ENCODE measurements around the gene EBF3. TPM values are rescaled to one million over a fixed set of nuclear protein-coding genes. Genes with fewer than 3 reads are reported as not detected.

Gene EBF3
- total RNA-seq, 6 experiments from 2014 or later: 0.12 TPM; not detected in 5

GRCh38 chr10:129815898-129816655 is 148.0 kb downstream of the EBF3 start:
- no peaks in the 10 kb centered on the region for H3K9me3 ChIP-seq
- ATAC-seq (peak in 1 of 4 donors; percentile 21), DNase-seq (no peak)
- intact Hi-C loops (cut with DNase I): no loop called here
- 87% methylated on average over 3 of the region's 17 CpGs for WGBS (ENCODE audit: insufficient coverage, low coverage, low lambda C conversion rate, missing lambda C conversion rate)
- H3K27me3 ChIP-seq: no peaks in the 10 kb centered on the region
- H3K4me1 ChIP-seq: peaks cover 0 to 20% (median 0%) of the 10 kb centered on the region in 4 donors
- no peak for TF ChIP-seq POLR2A (IDR thresholded peaks at IDR 0.05)
- TF ChIP-seq CTCF (IDR thresholded peaks at IDR 0.05): no peak
- H3K4me3 ChIP-seq: no peak overlapping the region
- no peaks in the 10 kb centered on the region for H3K36me3 ChIP-seq
- no peak overlapping the region for H3K27ac ChIP-seq

GRCh38 chr10:129814681-129815646 is 149.1 kb downstream of the EBF3 start:
- no peaks in the 10 kb centered on the region for H3K36me3 ChIP-seq
- H3K4me3 ChIP-seq: no peak overlapping the region
- intact Hi-C loops (cut with DNase I): no loop called here
- 36% methylated on average over 12 of the region's 12 CpGs for WGBS (ENCODE audit: insufficient coverage, low coverage, low lambda C conversion rate, missing lambda C conversion rate)
- ATAC-seq: peak; percentile 26 to 62 (median 58)
- TF ChIP-seq CTCF (IDR thresholded peaks at IDR 0.05): no peak
- TF ChIP-seq POLR2A (IDR thresholded peaks at IDR 0.05): no peak
- H3K4me1 ChIP-seq: peaks cover 0 to 20% (median 0%) of the 10 kb centered on the region in 4 donors
- H3K27me3 ChIP-seq: no peaks in the 10 kb centered on the region
- H3K27ac ChIP-seq: no peak overlapping the region
- H3K9me3 ChIP-seq: no peaks in the 10 kb centered on the region
- DNase-seq: no peak

- Histone ChIP-seq H3K27me3 (no peaks in the 10 kb centered on the region), H3K4me3 (no peak overlapping the region), H3K4me1 (peaks cover 0 to 20% (median 0%) of the 10 kb centered on the region in 4 donors), H3K36me3 (no peaks in the 10 kb centered on the region), H3K9me3 (no peaks in the 10 kb centered on the region), H3K27ac (no peak overlapping the region)
- intact Hi-C loops (cut with DNase I): no loop called here
- WGBS (ENCODE audit: insufficient coverage, low coverage, low lambda C conversion rate, missing lambda C conversion rate): 56% methylated on average over 6 of the region's 7 CpGs
- no peak for DNase-seq
- TF ChIP-seq CTCF (IDR thresholded peaks at IDR 0.05) (no peak), POLR2A (IDR thresholded peaks at IDR 0.05) (no peak)
- peak; percentile 29 to 77 (median 56) for ATAC-seq
These were observed 151.7 kb downstream of the EBF3 start for GRCh38 chr10:129812398-129812797.

- peaks cover 0 to 20% (median 0%) of the 10 kb centered on the region in 4 donors for H3K4me1 ChIP-seq
- no peak overlapping the region for H3K27ac ChIP-seq
- TF ChIP-seq CTCF (IDR thresholded peaks at IDR 0.05) (no peak), POLR2A (IDR thresholded peaks at IDR 0.05) (no peak)
- ATAC-seq: no peak
- 87% methylated on average over 4 of the region's 9 CpGs for WGBS (ENCODE audit: insufficient coverage, low coverage, low lambda C conversion rate, missing lambda C conversion rate)
- no peak overlapping the region for H3K4me3 ChIP-seq
- no peaks in the 10 kb centered on the region for H3K9me3 ChIP-seq
- H3K27me3 ChIP-seq: no peaks in the 10 kb centered on the region
- no peaks in the 10 kb centered on the region for H3K36me3 ChIP-seq
- DNase-seq: no peak
- intact Hi-C loops (cut with DNase I): no loop called here
These were observed 152.9 kb downstream of the EBF3 start for GRCh38 chr10:129811208-129811607.
